NOMO-1 treated with DMSO at 0.1 percent for 48 hours (cell line): ENCODE results near the gene ZNF497.
A peak's percentile ranks its signal among the peaks of the same experiment; 100 is the strongest.
"Not testable (repeated sequence)": the region's sequence is repeated elsewhere in the genome, so short reads cannot be mapped to it uniquely, and the experiment has no call there.

Experiments used
- DNase-seq: peaks from one replicate; lab custom pipeline; 2025; ENCODE audit not compliant: unreplicated experiment; lab: John Stamatoyannopoulos, UW

The ZNF497 gene

GRCh38 chr19:58362272-58362994 lies at the start of gene ZNF497:
Gene ZNF497 (minus strand): TSS chr19:58362751. CDS start chr19:58357635, 5,116 bp downstream.
- DNase-seq, result peak; percentile 94

GRCh38 chr19:58409010-58409790 lies 46.6 kb upstream of the ZNF497 start:
- peak; percentile 7 for DNase-seq

- peak; percentile 97 for DNase-seq
Observed at GRCh38 chr19:58408152-58409009, 45.8 kb upstream of the ZNF497 start, which contains the start of gene ZNF584. Gene ZNF584 (plus strand): TSS chr19:58408649. CDS start chr19:58409148, 499 bp downstream.

GRCh38 chr19:58407658-58408151 lies 45.2 kb upstream of the ZNF497 start:
- DNase-seq, result no peak

GRCh38 chr19:58406818-58407657 lies 44.5 kb upstream of the ZNF497 start:
- no peak for DNase-seq

GRCh38 chr19:58403920-58404478 lies 41.4 kb upstream of the ZNF497 start:
- DNase-seq, result not testable (repeated sequence)

- no peak for DNase-seq
Observed at GRCh38 chr19:58401840-58402421, 39.4 kb upstream of the ZNF497 start.

- peak; percentile 99 for DNase-seq
Observed at GRCh38 chr19:58400916-58401839, 38.6 kb upstream of the ZNF497 start.

GRCh38 chr19:58400316-58400915 lies 37.9 kb upstream of the ZNF497 start:
- no peak for DNase-seq

GRCh38 chr19:58399903-58400302 lies 37.4 kb upstream of the ZNF497 start:
- no peak for DNase-seq

GRCh38 chr19:58398545-58398944 lies 36.0 kb upstream of the ZNF497 start:
- no peak for DNase-seq

- DNase-seq, result no peak
Observed at GRCh38 chr19:58398087-58398486, 35.5 kb upstream of the ZNF497 start.

- DNase-seq, result no peak
Observed at GRCh38 chr19:58397533-58398037, 35.0 kb upstream of the ZNF497 start.

- no peak for DNase-seq
Observed at GRCh38 chr19:58396691-58397532, 34.4 kb upstream of the ZNF497 start.

- DNase-seq, result no peak
Observed at GRCh38 chr19:58395979-58396627, 33.6 kb upstream of the ZNF497 start.

- DNase-seq, result no peak
Observed at GRCh38 chr19:58395220-58395978, 32.8 kb upstream of the ZNF497 start, which contains the start of gene RNF225. Gene RNF225 (plus strand): TSS chr19:58395656. CDS start chr19:58396090, 434 bp downstream.
